GM21576 (cell line): ENCODE results near the gene CDC42BPA.
A peak's percentile ranks its signal among the peaks of the same experiment; 100 is the strongest.

ENCODE experiments used
- ATAC-seq: cut with Tn5 transposase; IDR thresholded peaks from one replicate; pipeline ENCODE4 v1.9.1; 2021; ENCODE audit warnings: mild to moderate bottlenecking, moderate library complexity; ENCODE audit not compliant: unreplicated experiment

CDC42BPA gene

GRCh38 chr1:227071895-227072587, 246.3 kb downstream of the CDC42BPA start:
- ATAC-seq, result no peak

GRCh38 chr1:227070638-227071285, 247.5 kb downstream of the CDC42BPA start:
- no peak for ATAC-seq

- no peak for ATAC-seq
Observed at GRCh38 chr1:227069490-227069889, 248.8 kb downstream of the CDC42BPA start.

- ATAC-seq, result no peak
Observed at GRCh38 chr1:227068883-227069282, 249.4 kb downstream of the CDC42BPA start.

- no peak for ATAC-seq
Observed at GRCh38 chr1:227066999-227067398, 251.3 kb downstream of the CDC42BPA start.

GRCh38 chr1:227065311-227065710, 253.0 kb downstream of the CDC42BPA start:
- no peak for ATAC-seq

GRCh38 chr1:227062306-227062705, 256.0 kb downstream of the CDC42BPA start:
- no peak for ATAC-seq

- ATAC-seq, result no peak
Observed at GRCh38 chr1:227059076-227059475, 259.2 kb downstream of the CDC42BPA start.

- no peak for ATAC-seq
Observed at GRCh38 chr1:227058321-227058751, 260.0 kb downstream of the CDC42BPA start.

- no peak for ATAC-seq
Observed at GRCh38 chr1:227049253-227049652, 269.0 kb downstream of the CDC42BPA start.

GRCh38 chr1:227043755-227044154, 274.5 kb downstream of the CDC42BPA start:
- ATAC-seq, result no peak

- ATAC-seq, result no peak
Observed at GRCh38 chr1:227042292-227042691, 276.0 kb downstream of the CDC42BPA start.

GRCh38 chr1:227038401-227038800, 279.9 kb downstream of the CDC42BPA start:
- ATAC-seq, result no peak

GRCh38 chr1:227037121-227037520, 281.2 kb downstream of the CDC42BPA start:
- no peak for ATAC-seq

GRCh38 chr1:227035316-227035715, 283.0 kb downstream of the CDC42BPA start:
- no peak for ATAC-seq

- ATAC-seq, result no peak
Observed at GRCh38 chr1:227033880-227034279, 284.4 kb downstream of the CDC42BPA start.

GRCh38 chr1:227032396-227032795, 285.9 kb downstream of the CDC42BPA start:
- no peak for ATAC-seq

- no peak for ATAC-seq
Observed at GRCh38 chr1:227016990-227017389, 301.3 kb downstream of the CDC42BPA start.

GRCh38 chr1:227010645-227011044, 307.6 kb downstream of the CDC42BPA start:
- ATAC-seq, result no peak

- ATAC-seq, result no peak
Observed at GRCh38 chr1:227009937-227010336, 308.4 kb downstream of the CDC42BPA start.

- ATAC-seq, result peak; percentile 72
Observed at GRCh38 chr1:227006226-227006796, 312.0 kb downstream of the CDC42BPA start.

GRCh38 chr1:227004796-227005195, 313.5 kb downstream of the CDC42BPA start:
- no peak for ATAC-seq
